Endothelial cell of umbilical vein (primary cell): Measurements from ENCODE around the gene CTDSPL. TPM values are rescaled to one million over a fixed set of nuclear protein-coding genes. Genes with fewer than 3 reads are reported as not detected.

Source experiments
- BruUV-seq: library from RNA; stranded (reverse); fragments of 400-500 nt; replicated peaks from 2 replicates; lab custom pipeline; 2021; lab: Mats Ljungman, UMichigan
- CTCF ChIA-PET: fragments of 300-600, 350-600 bp; sonication (Branson Sonifier 250); formaldehyde crosslinking; loops from one replicate; lab custom pipeline; 2021; ENCODE audit warnings: antibody characterized with exemption, inconsistent platforms; lab: Charles Lee
- POLR2A ChIA-PET: fragments of 300-600, 350-600 bp; sonication (Branson Sonifier 250); formaldehyde crosslinking; loops from one replicate; lab custom pipeline; 2021; ENCODE audit warnings: antibody characterized with exemption, inconsistent platforms; lab: Charles Lee
- DNase-seq: peaks from one replicate; pipeline ENCODE4 v3.0.0-alpha.2; 2011; ENCODE audit warnings: low read depth, low spot score
- FAIRE-seq: peaks from 2 replicates; lab custom pipeline; 2011; peaks lifted over from hg19 to GRCh38; lab: Jason Lieb, UNC
- H2AFZ ChIP-seq: 2 replicates; pipeline ENCODE4 v1.6.0; 2012; ENCODE audit warnings: low read depth, low read length, control low read depth, inconsistent platforms
- H3K27ac ChIP-seq: 2 replicates; pipeline ENCODE4 v1.5.1; 2011; ENCODE audit warnings: low read depth, mild to moderate bottlenecking, control low read depth, low read length, moderate library complexity; ENCODE audit not compliant: insufficient read depth
- H3K27me3 ChIP-seq, 2 experiments: 2 replicates each; pipeline versions ENCODE4 v1.6.0 to v1.6.1; 2011; ENCODE audit warnings: low read length in 2 of 2, mixed read lengths in 1 of 2; ENCODE audit not compliant: control insufficient read depth in 2 of 2, insufficient read depth in 2 of 2
- H3K36me3 ChIP-seq, 2 experiments: 2 replicates in 1 of 2; 3 replicates in 1 of 2; pipeline ENCODE4 v1.5.1; 2011; ENCODE audit warnings: low read length in 2 of 2, mild to moderate bottlenecking in 1 of 2, moderate library complexity in 1 of 2; ENCODE audit not compliant: control insufficient read depth in 2 of 2, insufficient read depth in 2 of 2; ENCODE audit errors: extremely low read depth in 1 of 2
- H3K4me1 ChIP-seq: 3 replicates; pipeline ENCODE4 v1.5.1; 2011; ENCODE audit warnings: mild to moderate bottlenecking, low read length; ENCODE audit not compliant: control insufficient read depth, insufficient read depth; ENCODE audit errors: extremely low read depth
- H3K4me2 ChIP-seq: 2 replicates; pipeline ENCODE4 v1.6.1; 2011; ENCODE audit warnings: low read length, control low read depth, mixed read lengths; ENCODE audit not compliant: insufficient read depth
- H3K4me3 ChIP-seq, 3 experiments: fragments of 200-600 bp in 1 of 3; sonication (generic), shearing (Covaris generic) in 1 of 3; replicated peaks in 1 of 3; 2 replicates each; pipeline ENCODE4 v1.5.1; 2011 to 2016; ENCODE audit warnings: control low read depth in 3 of 3, low read length in 3 of 3, mild to moderate bottlenecking in 2 of 3, inconsistent platforms in 1 of 3, low read depth in 1 of 3, moderate library complexity in 1 of 3; ENCODE audit not compliant: insufficient read depth in 1 of 3
- H3K79me2 ChIP-seq: 2 replicates; pipeline ENCODE4 v1.6.0; 2012; ENCODE audit warnings: low read length, inconsistent platforms; ENCODE audit not compliant: control insufficient read depth, insufficient read depth
- H3K9ac ChIP-seq: replicated peaks from 2 replicates; pipeline ENCODE3; 2011; ENCODE audit warnings: low read length, control low read depth; ENCODE audit not compliant: insufficient read depth; ENCODE audit errors: extremely low read depth
- H3K9me1 ChIP-seq: replicated peaks from 3 replicates; pipeline ENCODE4 v1.6.0; 2011; ENCODE audit warnings: mild to moderate bottlenecking, low read length; ENCODE audit not compliant: control insufficient read depth, insufficient read depth; ENCODE audit errors: extremely low read depth
- H3K9me3 ChIP-seq: replicated peaks from 2 replicates; pipeline ENCODE4 v1.5.1; 2012; ENCODE audit warnings: low read length, inconsistent platforms; ENCODE audit not compliant: control insufficient read depth, insufficient read depth
- H4K20me1 ChIP-seq: replicated peaks from 2 replicates; pipeline ENCODE3; 2011; ENCODE audit warnings: mild to moderate bottlenecking, low read length; ENCODE audit not compliant: control insufficient read depth, insufficient read depth; ENCODE audit errors: extremely low read depth
- CTCF ChIP-seq, 2 donors: IDR thresholded peaks; 1 replicate in 1 of 2; 2 replicates in 1 of 2; pipeline ENCODE4 v1.5.1; 2011; ENCODE audit warnings: low read length in 2 of 2, mild to moderate bottlenecking in 2 of 2, moderate library complexity in 2 of 2, control low read depth in 1 of 2, inconsistent platforms in 1 of 2, low read depth in 1 of 2; ENCODE audit not compliant: insufficient read depth in 1 of 2; ENCODE audit errors: extremely low read depth in 1 of 2
- EZH2 ChIP-seq: IDR thresholded peaks from 2 replicates; pipeline ENCODE4 v1.6.1; 2012; ENCODE audit warnings: borderline replicate concordance, low read depth, mild to moderate bottlenecking, moderate library complexity, low read length, inconsistent platforms; ENCODE audit not compliant: severe bottlenecking
- FOS ChIP-seq: IDR thresholded peaks from 2 replicates; pipeline ENCODE4 v1.6.1; 2011; ENCODE audit warnings: mild to moderate bottlenecking, low read length, moderate library complexity, borderline replicate concordance; ENCODE audit not compliant: insufficient read depth
- GATA2 ChIP-seq: IDR thresholded peaks from 2 replicates; pipeline ENCODE4 v1.7.0; 2011; ENCODE audit warnings: low read depth, mild to moderate bottlenecking, moderate library complexity, mixed read lengths, low read length; ENCODE audit not compliant: insufficient read length, insufficient read depth
- JUN ChIP-seq: IDR thresholded peaks from 2 replicates; pipeline ENCODE4 v1.6.1; 2011; ENCODE audit warnings: borderline replicate concordance, low read depth; ENCODE audit not compliant: insufficient read length, insufficient read depth
- MAX ChIP-seq: IDR thresholded peaks from 2 replicates; pipeline ENCODE4 v1.6.1; 2011; ENCODE audit not compliant: insufficient read depth, insufficient read length
- MYC ChIP-seq: IDR thresholded peaks from one replicate; pipeline ENCODE4 v1.6.1; 2011; ENCODE audit warnings: mild to moderate bottlenecking, low read depth, low read length
- POLR2A ChIP-seq: IDR thresholded peaks from 2 replicates; pipeline ENCODE4 v1.6.1; 2012; ENCODE audit warnings: low read depth, mild to moderate bottlenecking, control low read depth, low read length
- POLR2AphosphoS5 ChIP-seq: IDR thresholded peaks from 2 replicates; pipeline ENCODE4 v1.6.1; 2012; ENCODE audit warnings: low read depth, mild to moderate bottlenecking, control low read depth, low read length, moderate library complexity; ENCODE audit not compliant: insufficient read depth
- dilution Hi-C: fragments of 300-500 bp; cut with MboI; formaldehyde crosslinking; loops from one replicate; pipeline ENCODE4 v1.15.0; 2019; ENCODE audit warnings: low sequenced_read_pairs; ENCODE audit not compliant: extremely low pct_ligation_motif_present
- intact Hi-C: fragments of 100-400 bp; cut with micrococcal nuclease; formaldehyde crosslinking; loops from one replicate; pipeline ENCODE4 v1.10.0; 2022
- polyA plus RNA-seq, 4 experiments: library from polyadenylated mRNA; depleted of rRNA in 3 of 4; stranded (reverse) in 3 of 4; unstranded in 1 of 4; fragments of >200 nt; gene quantifications; 2 replicates each; pipeline versions ENCODE4 v1.2.1 to v1.2.3, GENCODE V29; 2011 to 2012; ENCODE audit warnings: missing spikeins in 1 of 4
- total RNA-seq: library from RNA; stranded (reverse); gene quantifications from 2 replicates; pipeline ENCODE4 v1.2.3, GENCODE V29; 2021

The CTDSPL gene
- total and polyA plus RNA-seq, 2 donors (not counting 3 experiments of a cell fraction or from before 2014, with no cell fraction given), result 30.1 to 43.2 TPM

- H4K20me1 ChIP-seq, result no peaks in the 10 kb centered on the region
- ChIA-PET POLR2A (no interaction called here), CTCF (interaction anchor here (1.2 to 1.5 kb wide), 2 partner anchors 11 to 18 kb away, joined by 3 to 4 read pairs; no protein-coding TSS in a partner anchor)
- no peak for TF ChIP-seq MYC
- TF ChIP-seq CTCF (IDR thresholded peaks at IDR 0.05; ENCODE audit: extremely low read depth in 1 of 2, insufficient read depth in 1 of 2, low read depth in 1 of 2, low read length in 2 of 2), result no peak
- TF ChIP-seq JUN, result no peak
- TF ChIP-seq EZH2, result no peak
- no peak for TF ChIP-seq MAX
- no peak for TF ChIP-seq POLR2AphosphoS5
- no peak for TF ChIP-seq FOS
- TF ChIP-seq POLR2A, result no peak
- TF ChIP-seq GATA2, result no peak
- no peaks in the 10 kb centered on the region for H3K36me3 ChIP-seq
- H3K27me3 ChIP-seq, result no peaks in the 10 kb centered on the region
- intact Hi-C loops, result no loop called here
- dilution Hi-C loops, result no loop called here
- no peaks in the 10 kb centered on the region for H3K79me2 ChIP-seq
- H3K27ac ChIP-seq, result no peak overlapping the region
- no peak overlapping the region for H3K4me3 ChIP-seq
- no peaks in the 10 kb centered on the region for H3K9me1 ChIP-seq
- no peak overlapping the region for H3K4me2 ChIP-seq
- no TSS peak for BruUV-seq
- FAIRE-seq, result no peak
- no peaks in the 10 kb centered on the region for H3K9me3 ChIP-seq
- peaks cover 10% of the 10 kb centered on the region for H3K4me1 ChIP-seq
- no peak overlapping the region for H3K9ac ChIP-seq
- DNase-seq, result no peak
- H2AFZ ChIP-seq, result no peak overlapping the region
Observed at GRCh38 chr3:37992271-37993066, 130.8 kb downstream of the CTDSPL start.
